HEK293T (cell line): ENCODE results near the gene ADGRL2.

ENCODE experiments used
- CTCF ChIA-PET: fragments of 350-600 bp; formaldehyde crosslinking; extraction: SDS; loops from one replicate; lab custom pipeline; 2021; ENCODE audit warnings: antibody characterized with exemption, inconsistent platforms; lab: Yijun Ruan, JAX
- POLR2A ChIA-PET: fragments of 350-600 bp; formaldehyde crosslinking; extraction: SDS; loops from one replicate; lab custom pipeline; 2020; ENCODE audit warnings: antibody characterized with exemption, inconsistent platforms; lab: Yijun Ruan, JAX
- DNase-seq: peaks from one replicate; pipeline ENCODE4 v3.0.0; 2012; ENCODE audit warnings: mixed read lengths; ENCODE audit errors: extremely low spot score
- ARNT ChIP-seq: fragments of 450-650 bp; IDR thresholded peaks from 2 replicates; pipeline ENCODE4 v1.6.1; 2017; ENCODE audit warnings: mild to moderate bottlenecking
- BHLHE40 ChIP-seq: fragments of 450-650 bp; IDR thresholded peaks from 2 replicates; pipeline ENCODE4 v1.6.1; 2016; ENCODE audit warnings: mild to moderate bottlenecking, moderate library complexity, borderline replicate concordance
- ELF4 ChIP-seq: fragments of 450-650 bp; IDR thresholded peaks from 2 replicates; pipeline ENCODE4 v1.6.1; 2017; ENCODE audit warnings: antibody characterized with exemption
- FOXA1 ChIP-seq: fragments of 450-650 bp; IDR thresholded peaks from 2 replicates; pipeline ENCODE4 v1.6.1; 2016; ENCODE audit warnings: mild to moderate bottlenecking
- FOXK2 ChIP-seq: fragments of 450-650 bp; IDR thresholded peaks from 2 replicates; pipeline ENCODE4 v1.6.1; 2016; ENCODE audit warnings: mild to moderate bottlenecking
- FOXM1 ChIP-seq: fragments of 450-650 bp; IDR thresholded peaks from 2 replicates; pipeline ENCODE4 v1.6.1; 2017; ENCODE audit warnings: mild to moderate bottlenecking, borderline replicate concordance
- HDGF ChIP-seq: fragments of 450-650 bp; IDR thresholded peaks from 2 replicates; pipeline ENCODE4 v1.6.1; 2017; ENCODE audit warnings: antibody characterized with exemption, borderline replicate concordance
- LEF1 ChIP-seq: fragments of 450-650 bp; IDR thresholded peaks from 2 replicates; pipeline ENCODE4 v1.6.1; 2017; ENCODE audit warnings: mild to moderate bottlenecking, borderline replicate concordance
- NFRKB ChIP-seq: fragments of 450-650 bp; IDR thresholded peaks from 2 replicates; pipeline ENCODE4 v1.6.1; 2016; ENCODE audit warnings: mild to moderate bottlenecking, moderate library complexity
- PKNOX1 ChIP-seq: fragments of 450-650 bp; IDR thresholded peaks from 2 replicates; pipeline ENCODE4 v1.6.1; 2016
- SP1 ChIP-seq: fragments of 450-650 bp; IDR thresholded peaks from 2 replicates; pipeline ENCODE4 v1.6.1; 2017
- SUZ12 ChIP-seq: fragments of 450-650 bp; IDR thresholded peaks from 2 replicates; pipeline ENCODE4 v1.6.1; 2016; ENCODE audit warnings: mild to moderate bottlenecking
- TARDBP ChIP-seq: fragments of 450-650 bp; IDR thresholded peaks from 2 replicates; pipeline ENCODE4 v1.6.1; 2016
- ZNF384 ChIP-seq: fragments of 450-650 bp; IDR thresholded peaks from 2 replicates; pipeline ENCODE4 v1.6.1; 2016

Gene ADGRL2

GRCh38 chr1:82030830-82031229, 230.1 kb downstream of the ADGRL2 start:
- CTCF ChIA-PET, result no interaction called here
- POLR2A ChIA-PET, result no interaction called here
- TF ChIP-seq ZNF384 (no peak), ARNT (no peak), HDGF (no peak), FOXM1 (no peak), FOXK2 (no peak), SP1 (no peak), SUZ12 (no peak), BHLHE40 (no peak), FOXA1 (no peak)
- DNase-seq, result no peak

- CTCF ChIA-PET, result no interaction called here
- TF ChIP-seq LEF1 (no peak), PKNOX1 (no peak)
- DNase-seq, result no peak
- POLR2A ChIA-PET, result no interaction called here
Observed at GRCh38 chr1:82032068-82032467, 231.3 kb downstream of the ADGRL2 start.

GRCh38 chr1:82034812-82035211, 234.1 kb downstream of the ADGRL2 start:
- ChIA-PET CTCF (no interaction called here), POLR2A (no interaction called here)
- no peak for TF ChIP-seq ZNF384
- no peak for TF ChIP-seq NFRKB
- no peak for TF ChIP-seq BHLHE40
- TF ChIP-seq SP1, result no peak
- no peak for TF ChIP-seq TARDBP
- TF ChIP-seq LEF1, result no peak
- TF ChIP-seq HDGF, result no peak
- no peak for TF ChIP-seq ELF4
- no peak for TF ChIP-seq FOXA1
- no peak for DNase-seq
